SK-N-DZ (cell line): ENCODE results near the gene ARPC2.
A peak's percentile ranks its signal among the peaks of the same experiment; 100 is the strongest.

Source experiments
- DNase-seq: peaks from one replicate; pipeline ENCODE4 v3.0.0-alpha.2; 2015; ENCODE audit warnings: low spot score

The ARPC2 gene

GRCh38 chr2:218253232-218253625, 36.2 kb downstream of the ARPC2 start:
- DNase-seq: no peak

- DNase-seq: no peak
Measured at GRCh38 chr2:218255446-218255845, 38.5 kb downstream of the ARPC2 start.

GRCh38 chr2:218256612-218257350, 39.8 kb downstream of the ARPC2 start:
- no peak for DNase-seq

GRCh38 chr2:218257390-218257981, 40.5 kb downstream of the ARPC2 start:
- DNase-seq: no peak

- DNase-seq: peak; percentile 80
Measured at GRCh38 chr2:218259099-218259961, 42.3 kb downstream of the ARPC2 start.

GRCh38 chr2:218260166-218260565, 43.2 kb downstream of the ARPC2 start:
- no peak for DNase-seq

- no peak for DNase-seq
Measured at GRCh38 chr2:218260742-218261422, 43.9 kb downstream of the ARPC2 start, which contains the start of gene GPBAR1. Gene GPBAR1 (plus strand): TSS chr2:218261015. CDS start chr2:218262725, 1,710 bp downstream.

GRCh38 chr2:218261423-218262236, 44.6 kb downstream of the ARPC2 start:
- peak; percentile 54 for DNase-seq

GRCh38 chr2:218262237-218262600, 45.2 kb downstream of the ARPC2 start:
- no peak for DNase-seq

- DNase-seq: no peak
Measured at GRCh38 chr2:218262631-218263586, 45.9 kb downstream of the ARPC2 start.

GRCh38 chr2:218263817-218264641, 47.0 kb downstream of the ARPC2 start:
- no peak for DNase-seq

GRCh38 chr2:218264773-218265561, 48.0 kb downstream of the ARPC2 start:
- no peak for DNase-seq

- no peak for DNase-seq
Measured at GRCh38 chr2:218265626-218266025, 48.6 kb downstream of the ARPC2 start.

- no peak for DNase-seq
Measured at GRCh38 chr2:218266316-218266979, 49.5 kb downstream of the ARPC2 start.

- no peak for DNase-seq
Measured at GRCh38 chr2:218267259-218267658, 50.3 kb downstream of the ARPC2 start.

- peak; percentile 99 for DNase-seq
Measured at GRCh38 chr2:218269900-218270720, 53.1 kb downstream of the ARPC2 start, which contains the start of the genes AAMP and PNKD. Gene AAMP (minus strand): TSS chr2:218270137. CDS start chr2:218270086, 51 bp downstream. Gene PNKD (plus strand): TSS chr2:218270519. CDS start chr2:218270536, 17 bp downstream.
